Neural crest cell (in vitro differentiated cells): ENCODE results near the gene FAM83E. TPM values are rescaled to one million over a fixed set of nuclear protein-coding genes. Genes with fewer than 3 reads are reported as not detected.
A peak's percentile ranks its signal among the peaks of the same experiment; 100 is the strongest.

ENCODE experiments used
- DNase-seq: peaks from one replicate; pipeline ENCODE4 v3.0.0; 2021; ENCODE audit warnings: low read depth, mixed read lengths, low spot score
- H3K27ac Mint-ChIP-seq: one replicate; pipeline ENCODE4 v1.8.0; 2021; ENCODE audit warnings: mild to moderate bottlenecking, mixed read lengths; ENCODE audit not compliant: unreplicated experiment
- H3K27me3 Mint-ChIP-seq: 2 replicates; pipeline ENCODE4 v1.8.0; 2021; ENCODE audit warnings: low read depth, mild to moderate bottlenecking, mixed read lengths
- H3K36me3 Mint-ChIP-seq: 2 replicates; pipeline ENCODE4 v1.8.0; 2021; ENCODE audit warnings: low read depth, mild to moderate bottlenecking, mixed read lengths
- H3K4me1 Mint-ChIP-seq: 2 replicates; pipeline ENCODE4 v1.8.0; 2021; ENCODE audit warnings: mixed read lengths
- H3K4me3 Mint-ChIP-seq: one replicate; pipeline ENCODE4 v1.8.0; 2021; ENCODE audit warnings: mild to moderate bottlenecking, mixed read lengths
- H3K9me3 Mint-ChIP-seq: 2 replicates; pipeline ENCODE4 v1.8.0; 2021; ENCODE audit warnings: mixed read lengths
- CTCF ChIP-seq: fragments of 200-600 bp; sonication (generic); conservative IDR thresholded peaks from 2 replicates; pipeline ENCODE4 v1.5.0; 2021; ENCODE audit warnings: antibody characterized with exemption, mild to moderate bottlenecking
- total RNA-seq: library from RNA; stranded (reverse); gene quantifications from 2 replicates; pipeline ENCODE4 v1.2.1, GENCODE V29; 2021

Gene FAM83E
- total RNA-seq, 1 donor from 2014 or later, result 6.1 TPM

GRCh38 chr19:48635966-48636858, 21.3 kb upstream of the FAM83E start:
- H3K9me3 Mint-ChIP-seq, result peaks cover 4% of the 10 kb centered on the region
- H3K4me1 Mint-ChIP-seq, result peaks cover 42% of the 10 kb centered on the region
- H3K4me3 Mint-ChIP-seq, result peak overlapping the region; percentile 83
- H3K36me3 Mint-ChIP-seq, result peaks cover 2% of the 10 kb centered on the region
- H3K27ac Mint-ChIP-seq, result no peak overlapping the region
- no peak for DNase-seq
- no peak for TF ChIP-seq CTCF
- H3K27me3 Mint-ChIP-seq, result peaks cover 53% of the 10 kb centered on the region

GRCh38 chr19:48635263-48635965, 20.5 kb upstream of the FAM83E start:
- H3K27ac Mint-ChIP-seq, result no peak overlapping the region
- H3K4me3 Mint-ChIP-seq, result peak overlapping the region; percentile 74
- TF ChIP-seq CTCF, result no peak
- no peak for DNase-seq
- H3K36me3 Mint-ChIP-seq, result peaks cover 2% of the 10 kb centered on the region
- H3K4me1 Mint-ChIP-seq, result peaks cover 49% of the 10 kb centered on the region
- H3K27me3 Mint-ChIP-seq, result peaks cover 51% of the 10 kb centered on the region
- H3K9me3 Mint-ChIP-seq, result peaks cover 4% of the 10 kb centered on the region

GRCh38 chr19:48634424-48635262, 19.8 kb upstream of the FAM83E start:
- peak; percentile 83 for DNase-seq
- TF ChIP-seq CTCF, result no peak
- Mint-ChIP-seq H3K27me3 (peaks cover 50% of the 10 kb centered on the region), H3K4me3 (peak overlapping the region; percentile 74), H3K9me3 (peaks cover 4% of the 10 kb centered on the region), H3K36me3 (peaks cover 2% of the 10 kb centered on the region), H3K4me1 (peaks cover 57% of the 10 kb centered on the region), H3K27ac (no peak overlapping the region)

- H3K27me3 Mint-ChIP-seq, result peaks cover 47% of the 10 kb centered on the region
- DNase-seq, result no peak
- no peak overlapping the region for H3K27ac Mint-ChIP-seq
- H3K9me3 Mint-ChIP-seq, result peaks cover 4% of the 10 kb centered on the region
- no peak for TF ChIP-seq CTCF
- peak overlapping the region; percentile 74 for H3K4me3 Mint-ChIP-seq
- peaks cover 56% of the 10 kb centered on the region for H3K4me1 Mint-ChIP-seq
- peaks cover 2% of the 10 kb centered on the region for H3K36me3 Mint-ChIP-seq
Measured at GRCh38 chr19:48634036-48634342, 19.1 kb upstream of the FAM83E start.
